Measurements from ENCODE around the gene GATA5.

Gene GATA5

GRCh38 chr20:62472138-62472940 lies 3.5 kb downstream of the GATA5 start:
- DNase-seq: no peak

DNA sequence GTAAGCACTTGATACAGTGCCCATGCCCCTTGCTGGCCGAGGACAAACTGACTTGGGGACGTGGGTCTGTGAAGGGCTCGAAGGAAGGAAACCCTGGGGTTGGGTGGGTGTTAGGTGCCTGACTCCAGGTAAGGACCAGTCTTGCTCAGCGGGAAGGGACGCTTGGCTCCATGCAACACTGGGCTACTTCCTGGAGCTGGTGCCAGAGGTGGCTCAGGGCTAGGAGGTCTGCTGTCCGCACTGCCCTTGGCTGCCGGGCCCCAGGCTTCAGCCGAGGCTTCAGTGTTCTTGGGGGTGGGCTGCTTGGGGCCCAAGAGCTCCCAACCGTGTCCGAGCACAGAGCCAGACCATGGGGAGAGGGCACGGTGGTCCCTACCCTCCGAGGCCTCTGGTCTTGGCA lies 5.3 kb downstream of the GATA5 start:
- DNase-seq: no peak

DNA sequence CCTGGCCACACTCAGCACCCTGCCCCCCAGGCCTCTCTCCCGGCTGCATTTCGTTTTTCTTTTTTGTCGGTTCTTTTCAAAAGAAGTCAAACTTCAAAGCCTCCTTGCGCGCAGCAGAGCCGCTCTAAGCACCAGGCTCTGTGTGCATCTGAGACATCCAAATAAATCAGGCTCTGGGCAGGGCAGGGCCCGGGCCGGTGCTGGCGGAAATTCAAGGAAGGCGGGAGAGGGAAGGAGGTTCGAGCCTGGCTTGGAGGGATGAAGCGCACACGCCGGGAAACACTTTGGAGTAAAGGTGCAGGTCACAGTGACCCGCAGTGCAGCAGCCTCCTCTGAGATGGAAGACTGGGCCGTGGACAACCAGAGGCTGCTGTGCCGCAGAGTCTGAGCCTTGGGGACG lies 5.8 kb downstream of the GATA5 start:
- no peak for DNase-seq

- no peak for DNase-seq
Observed at GRCh38 chr20:62469352-62469751, 6.4 kb downstream of the GATA5 start.

- no peak for DNase-seq
Observed at GRCh38 chr20:62466806-62467537, 8.8 kb downstream of the GATA5 start.

DNA sequence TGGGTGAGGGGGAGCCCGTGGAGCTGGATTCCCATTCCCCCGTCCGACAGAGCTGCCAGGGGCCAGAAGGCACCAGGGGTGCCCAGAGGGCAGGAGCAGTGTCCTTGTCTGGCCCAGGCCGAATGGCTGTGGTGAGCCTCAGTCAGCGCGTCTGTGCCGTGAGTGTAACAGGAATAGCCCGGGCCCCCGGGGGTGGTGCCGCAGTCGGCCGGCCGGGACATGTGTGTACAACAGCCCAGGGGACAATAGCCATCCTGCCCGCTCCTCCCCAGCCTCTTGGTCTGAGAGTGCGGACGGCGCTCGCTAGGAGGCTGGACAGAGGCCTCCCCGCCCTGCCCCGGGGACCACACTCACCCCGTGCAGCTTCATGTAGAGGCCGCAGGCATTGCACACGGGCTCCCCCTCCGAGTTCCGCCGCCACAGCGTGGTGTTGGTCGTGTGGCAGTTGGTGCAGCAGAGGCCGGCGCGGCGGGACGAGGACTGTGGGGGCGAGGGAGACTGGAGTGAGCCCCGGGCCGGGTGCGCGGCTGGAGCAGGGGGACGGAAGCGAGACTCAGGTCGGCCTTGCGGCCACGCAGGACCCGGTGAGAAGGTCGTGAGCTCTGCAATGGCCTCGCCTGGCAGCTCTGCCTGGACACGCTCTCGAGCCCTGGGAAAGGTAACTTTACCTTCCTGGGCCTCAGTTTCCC lies 9.6 kb downstream of the GATA5 start:
- DNase-seq: no peak

DNA sequence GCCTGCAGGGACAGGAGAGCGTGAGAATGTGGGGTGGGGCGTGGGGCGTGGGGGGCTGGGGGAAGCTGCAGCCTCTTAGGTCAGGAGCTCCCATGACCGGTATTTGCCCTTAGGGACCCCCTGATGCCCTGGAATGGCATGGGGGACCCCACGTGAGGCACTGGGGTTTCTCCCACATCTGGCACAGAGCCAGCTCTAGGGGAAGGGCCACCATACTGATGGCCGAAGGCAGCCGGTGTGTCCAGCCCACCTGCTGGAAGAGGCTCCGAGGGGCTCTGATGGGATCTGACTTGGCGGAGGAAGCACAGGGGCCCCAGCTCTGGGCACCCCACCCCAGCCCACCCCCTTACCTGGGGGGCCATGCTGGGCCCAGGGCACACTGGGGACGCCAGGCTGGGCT lies 10.8 kb downstream of the GATA5 start:
- no peak for DNase-seq

- DNase-seq: no peak
Observed at GRCh38 chr20:62464425-62464770, 11.4 kb downstream of the GATA5 start.

- DNase-seq: no peak
Observed at GRCh38 chr20:62463651-62464424, 12.0 kb downstream of the GATA5 start.

DNA sequence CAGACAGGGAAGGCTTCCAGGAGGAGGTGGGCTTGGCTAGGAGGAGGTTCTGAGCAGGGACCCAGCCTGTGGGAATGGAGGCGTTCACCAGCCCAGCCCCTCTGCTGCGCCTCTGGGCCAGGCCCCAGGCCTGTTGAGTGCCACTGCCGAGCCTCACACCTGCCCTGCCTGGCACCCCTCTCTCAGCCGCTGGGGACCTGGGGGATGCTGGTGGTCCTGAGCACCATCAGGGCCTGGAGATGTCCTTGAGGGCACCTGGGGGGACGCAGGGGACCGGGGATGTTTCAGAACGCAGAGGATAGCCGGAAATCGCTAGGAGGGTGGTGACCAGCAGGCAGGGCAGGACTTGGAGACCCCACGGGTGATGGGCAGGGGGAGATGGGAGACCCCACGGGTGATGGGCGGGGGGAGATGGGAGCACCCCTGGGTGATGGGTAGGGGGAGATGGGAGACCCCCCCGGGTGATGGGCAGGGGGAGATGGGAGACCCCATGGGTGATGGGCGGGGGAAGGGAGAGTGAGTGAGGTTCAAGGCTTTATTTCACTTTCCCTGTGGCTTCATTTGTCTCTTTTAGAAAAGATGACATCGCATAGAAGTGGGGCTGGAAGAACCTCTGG lies 12.7 kb downstream of the GATA5 start:
- no peak for DNase-seq

- DNase-seq: no peak
Observed at GRCh38 chr20:62461834-62462233, 14.0 kb downstream of the GATA5 start.

DNA sequence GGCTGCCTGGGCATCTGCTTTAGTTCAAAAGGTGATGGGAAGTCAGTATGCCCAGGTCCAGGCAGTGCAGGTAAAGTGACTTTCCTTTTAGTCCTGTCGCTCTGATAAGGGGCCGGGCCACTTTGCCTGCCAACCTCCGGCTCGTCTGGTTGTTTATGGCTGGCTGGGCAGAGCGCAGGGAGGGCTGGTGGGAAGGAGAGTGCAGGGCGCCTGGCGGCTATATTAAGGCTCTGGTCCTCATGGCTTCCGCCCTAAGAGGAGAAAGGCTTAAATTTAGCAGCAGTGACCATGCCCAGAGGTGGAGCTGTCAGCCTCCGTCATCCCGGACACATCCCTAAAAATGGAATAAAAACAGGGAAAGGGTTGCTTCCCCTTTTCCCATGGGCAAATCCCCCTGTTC lies 14.6 kb downstream of the GATA5 start:
- DNase-seq: no peak

- no peak for DNase-seq
Observed at GRCh38 chr20:62460678-62461077, 15.1 kb downstream of the GATA5 start.

DNA sequence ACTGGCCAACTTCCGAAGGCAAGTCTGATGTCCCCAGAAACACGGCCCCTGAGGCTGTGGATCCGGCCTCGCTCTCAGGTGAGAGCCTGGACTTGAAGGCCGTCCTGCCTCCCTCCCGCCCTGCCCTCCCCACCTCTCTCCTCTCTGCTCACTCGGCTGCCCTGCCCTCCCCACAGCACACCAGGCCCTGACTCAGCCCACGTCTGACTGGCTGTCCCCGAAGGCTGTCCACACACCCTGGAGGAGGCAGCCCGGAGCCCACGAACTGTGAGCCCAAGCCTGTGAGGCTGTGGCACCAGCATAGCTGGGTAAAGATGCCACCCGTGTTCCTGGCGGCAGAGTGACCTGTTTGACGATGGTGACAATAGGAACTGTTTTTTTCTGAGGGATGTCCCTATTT lies 16.3 kb downstream of the GATA5 start:
- no peak for DNase-seq

DNA sequence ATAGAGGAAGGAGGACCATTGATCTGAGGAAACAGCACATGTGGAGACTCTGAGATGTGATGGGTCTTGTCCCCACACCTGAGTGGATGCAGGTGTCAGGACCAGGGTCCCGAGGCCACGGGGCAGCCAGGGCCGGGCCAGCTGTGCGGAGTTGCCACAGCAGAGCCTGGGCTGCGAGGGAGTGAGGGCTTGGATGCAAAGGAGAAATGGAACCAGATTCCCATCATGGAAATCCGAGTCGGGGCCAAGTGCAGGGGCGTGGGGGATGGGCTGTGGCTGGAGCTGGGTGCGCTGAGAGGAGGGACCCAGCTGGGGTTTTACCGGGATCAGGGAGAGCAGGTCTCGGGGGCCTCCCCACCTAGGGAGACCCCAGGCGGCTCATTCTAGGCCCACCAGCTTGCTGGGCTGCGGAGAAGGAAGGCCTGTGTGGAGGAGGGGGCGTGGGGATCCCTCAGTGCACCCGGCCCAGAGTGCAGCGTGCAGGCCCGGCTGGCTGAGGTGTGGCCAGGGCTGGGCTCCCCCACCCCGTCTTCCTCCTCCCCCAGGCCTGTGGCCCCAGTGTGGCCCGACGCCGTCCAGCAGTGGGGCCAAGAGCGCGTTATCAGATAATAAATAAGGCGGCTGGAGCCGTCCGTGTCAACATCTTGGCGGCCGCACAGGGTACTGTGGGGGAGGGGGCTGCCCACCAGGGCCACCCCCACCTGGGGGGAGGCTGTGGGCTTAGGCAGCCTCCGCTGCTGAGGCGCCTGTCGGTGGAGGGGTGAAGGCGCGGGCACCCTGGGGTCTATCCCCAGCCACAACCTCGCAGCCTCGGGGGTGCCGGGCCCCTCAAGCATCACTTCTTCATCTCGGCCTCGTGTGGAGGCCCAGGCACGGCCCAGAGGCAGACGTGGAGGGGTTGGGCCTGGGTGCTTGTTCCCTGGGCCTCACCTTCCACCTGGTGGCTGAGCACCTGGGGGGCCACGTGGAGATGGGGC lies 17.2 kb downstream of the GATA5 start:
- DNase-seq: no peak

DNA sequence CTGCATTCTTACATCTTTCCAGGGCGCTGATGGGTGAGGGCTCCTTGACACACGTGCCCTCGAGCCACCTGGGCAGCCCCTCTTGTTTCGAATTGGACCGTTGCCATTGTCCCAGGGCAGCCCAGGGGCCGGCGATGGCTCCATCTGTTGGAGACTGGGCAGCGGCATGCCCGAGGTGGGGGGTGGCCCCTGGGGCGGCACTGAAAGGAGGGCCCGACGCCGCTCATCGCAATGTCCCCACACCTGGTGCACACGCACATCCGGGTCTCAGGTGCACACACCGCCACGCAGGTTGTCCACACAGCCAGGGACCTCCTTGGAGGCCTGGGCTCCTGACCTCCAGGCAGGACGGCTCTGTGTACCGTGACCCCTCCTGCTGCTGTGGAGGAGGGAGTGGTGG lies 18.0 kb downstream of the GATA5 start:
- no peak for DNase-seq

GRCh38 chr20:62457098-62457497 lies 18.7 kb downstream of the GATA5 start:
- DNase-seq: no peak

DNA sequence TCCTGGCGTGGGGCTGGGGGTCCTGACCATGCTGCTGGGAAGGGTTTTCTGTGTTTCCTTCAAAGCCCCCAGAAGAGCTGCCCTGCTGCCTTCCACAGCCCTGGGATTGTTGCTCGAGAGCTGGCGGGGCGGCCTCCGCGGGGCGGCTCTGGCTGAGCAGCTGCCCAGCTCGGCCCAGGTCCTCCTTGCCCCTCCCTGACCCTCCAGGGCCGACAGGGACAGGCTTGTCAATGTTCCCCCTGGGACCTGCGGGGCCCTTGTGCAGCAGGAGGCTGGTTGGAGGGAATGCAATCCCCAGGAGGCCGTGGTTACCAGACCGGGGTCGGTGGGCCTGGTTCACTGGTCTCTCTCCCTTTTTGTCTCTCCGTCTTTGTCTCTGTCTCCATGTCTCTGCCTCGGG lies 19.9 kb downstream of the GATA5 start:
- no peak for DNase-seq

GRCh38 chr20:62454904-62455636 lies 20.7 kb downstream of the GATA5 start:
- DNase-seq: no peak

DNA sequence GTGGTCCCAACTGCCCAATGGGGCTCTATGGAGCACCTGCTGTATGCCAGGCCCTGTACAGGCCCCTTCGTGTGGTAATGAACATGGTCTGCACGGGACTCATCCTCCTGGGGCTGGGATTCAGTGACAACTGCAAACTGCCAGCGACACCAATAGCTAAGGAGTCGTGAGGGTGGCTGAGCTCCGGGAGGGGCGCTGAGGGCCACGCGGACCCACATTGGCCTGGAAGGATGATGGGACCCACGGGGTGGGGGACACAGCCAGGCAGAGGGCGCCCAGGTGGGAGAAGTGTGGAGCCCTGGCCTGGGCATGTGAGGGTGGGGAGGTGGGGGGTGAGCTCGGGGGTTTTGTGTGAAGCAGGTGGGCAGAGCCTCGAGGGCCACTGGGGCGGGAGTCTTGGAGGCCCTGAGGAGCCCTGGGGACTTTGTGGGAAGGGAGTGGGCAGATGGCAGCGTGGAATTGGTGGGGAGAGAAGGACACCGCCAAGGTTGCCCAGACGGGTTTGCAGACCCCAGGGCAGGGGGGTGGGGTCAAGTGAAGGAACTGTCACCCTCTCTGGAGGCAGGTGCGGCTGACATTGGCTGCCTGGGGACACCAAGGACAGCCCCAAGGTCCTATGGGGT lies 22.5 kb downstream of the GATA5 start:
- no peak for DNase-seq
